Fibroblast of the aortic adventitia (primary cell): ENCODE data around the gene RETNLB. TPM values are rescaled to one million over a fixed set of nuclear protein-coding genes. Genes with fewer than 3 reads are reported as not detected.

Experiments used
- DNase-seq: peaks from one replicate; pipeline ENCODE4 v3.0.0-alpha.2; 2010; ENCODE audit warnings: low read depth
- H3K4me3 ChIP-seq: 2 replicates; pipeline ENCODE4 v1.5.1; 2011; ENCODE audit warnings: low read depth, mild to moderate bottlenecking, control low read depth, low read length, moderate library complexity
- CTCF ChIP-seq: IDR thresholded peaks from 2 replicates; pipeline ENCODE4 v1.5.1; 2011; ENCODE audit warnings: mild to moderate bottlenecking, low read length, control low read depth, inconsistent platforms; ENCODE audit not compliant: insufficient read depth
- total RNA-seq: library from RNA; depleted of rRNA; stranded (reverse); fragments of >200 nt; gene quantifications from 2 replicates; pipeline ENCODE4 v1.2.3, GENCODE V29; 2012; ENCODE audit warnings: low replicate concordance

The RETNLB gene
- total RNA-seq, 1 donor, result not detected

DNA sequence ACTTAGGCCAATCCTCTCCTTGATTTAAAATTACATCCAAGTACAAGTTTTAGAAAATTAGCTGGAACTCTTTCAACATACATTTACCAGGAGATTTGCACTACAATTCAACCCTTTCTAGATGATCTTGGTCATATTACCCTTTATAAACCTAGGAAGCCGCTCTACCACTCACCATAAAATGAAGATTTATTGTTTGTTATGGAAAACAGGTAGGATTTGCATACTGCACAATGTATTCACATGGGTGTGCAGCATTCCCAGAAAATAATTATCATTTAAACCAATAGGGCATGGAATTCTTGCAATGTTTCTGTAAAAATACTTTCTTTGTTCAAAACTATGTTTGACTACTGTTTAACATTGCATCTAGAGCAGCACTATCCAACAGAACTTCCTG lies 18.4 kb upstream of the RETNLB start:
- TF ChIP-seq CTCF, result no peak
- no peak overlapping the region for H3K4me3 ChIP-seq
- DNase-seq, result no peak

DNA sequence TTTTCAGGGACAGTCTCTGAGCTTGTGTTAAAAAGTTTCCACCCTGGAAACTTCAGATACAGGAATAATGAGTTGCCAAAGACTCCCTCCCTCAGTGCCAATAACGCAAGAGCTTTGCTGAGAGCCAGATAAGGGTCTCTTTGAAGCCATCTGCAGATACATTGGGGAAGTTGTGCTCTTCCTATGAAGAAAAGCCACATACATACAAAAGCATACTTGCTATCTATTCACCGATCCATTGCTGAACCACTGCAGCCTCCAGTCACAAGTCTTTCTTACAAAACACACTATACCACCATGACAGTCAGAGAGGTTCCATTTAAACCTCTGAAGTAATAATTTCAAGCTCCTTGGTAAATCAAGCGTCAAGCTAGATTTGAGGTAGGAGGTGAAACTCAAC lies 10.0 kb upstream of the RETNLB start:
- no peak for DNase-seq
- TF ChIP-seq CTCF, result no peak
- no peak overlapping the region for H3K4me3 ChIP-seq

- no peak for TF ChIP-seq CTCF
- no peak for DNase-seq
- no peak overlapping the region for H3K4me3 ChIP-seq
These were observed 1.5 kb downstream of the RETNLB start for GRCh38 chr3:108755686-108756085.

DNA sequence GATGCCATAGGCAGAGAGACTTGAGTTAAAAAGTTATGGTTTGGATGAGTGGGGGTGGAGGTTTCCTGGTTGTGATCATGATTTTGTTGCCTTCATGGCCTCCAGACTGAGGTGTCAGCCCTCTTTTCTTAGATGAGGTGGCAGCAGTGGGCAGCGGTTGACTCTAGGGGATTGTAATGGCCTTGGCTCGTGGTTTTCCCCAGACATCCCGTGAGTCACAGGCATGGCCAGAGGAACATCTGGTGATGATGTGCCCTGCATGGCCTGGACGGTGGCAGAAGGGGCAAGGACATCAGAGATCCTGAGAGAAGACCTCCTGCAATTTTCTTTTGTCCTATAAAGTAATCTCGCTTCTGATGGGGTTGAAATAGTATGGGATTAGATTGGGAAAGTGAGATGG lies 12.4 kb downstream of the RETNLB start:
- no peak for DNase-seq
- TF ChIP-seq CTCF, result no peak

GRCh38 chr3:108742929-108743328 lies 14.3 kb downstream of the RETNLB start:
- no peak for DNase-seq
- no peak overlapping the region for H3K4me3 ChIP-seq
- no peak for TF ChIP-seq CTCF

More for the DNA sequence above, 12.4 kb downstream of the RETNLB start:
- H3K4me3 ChIP-seq, result no peak overlapping the region

DNA sequence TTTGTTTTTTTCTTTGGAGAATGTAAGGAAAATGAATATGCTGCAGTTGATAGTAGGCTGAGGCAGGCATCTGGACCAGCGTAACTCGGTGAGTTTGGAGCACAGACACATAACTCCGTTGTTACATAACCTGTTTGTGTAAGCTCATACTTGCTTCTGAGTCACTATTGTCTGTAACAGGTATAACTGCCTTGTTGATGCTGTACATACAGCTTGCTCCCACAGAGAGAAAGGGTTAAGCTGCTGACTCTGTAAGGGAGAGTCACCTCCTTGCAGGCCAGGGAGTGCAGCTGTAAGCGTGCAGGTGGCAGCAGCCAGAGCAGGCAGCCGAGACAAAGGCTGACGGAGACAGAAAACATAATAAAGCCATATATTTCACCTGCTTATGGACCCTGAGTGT lies 20.4 kb downstream of the RETNLB start:
- H3K4me3 ChIP-seq, result no peak overlapping the region

More for the DNA sequence above, 20.4 kb downstream of the RETNLB start:
- no peak for DNase-seq
- TF ChIP-seq CTCF, result no peak
